HepG2 (cell line): ENCODE results near the gene MED23. TPM values are rescaled to one million over a fixed set of nuclear protein-coding genes. Genes with fewer than 3 reads are reported as not detected.

Experiments
- ATAC-seq: fragments of 200-7000 bp; cut with Tn5 transposase; 3 replicates; pipeline ENCODE4 v1.9.1; 2020; ENCODE audit warnings: mild to moderate bottlenecking, moderate library complexity
- BruUV-seq: library from RNA; stranded (reverse); fragments of 400-500 nt; replicated peaks from 2 replicates; lab custom pipeline; 2021; lab: Mats Ljungman, UMichigan
- CTCF ChIA-PET: fragments of 300-600 bp; formaldehyde crosslinking; extraction: SDS; loops from one replicate; lab custom pipeline; 2021; ENCODE audit warnings: low total read pairs, inconsistent platforms, low intra/inter-chr PET ratio; lab: Yijun Ruan, JAX
- POLR2A ChIA-PET: fragments of 350-600 bp; sonication (Branson Sonifier 250); formaldehyde crosslinking; loops from one replicate; lab custom pipeline; 2020; ENCODE audit warnings: antibody characterized with exemption, inconsistent platforms; lab: Yijun Ruan, JAX
- DNase-seq: peaks from one replicate; pipeline ENCODE4 v3.0.0-alpha.2; 2015; ENCODE audit warnings: low spot score
- FAIRE-seq: peaks from 3 replicates; lab custom pipeline; 2011; peaks lifted over from hg19 to GRCh38; lab: Jason Lieb, UNC
- H2AFZ ChIP-seq: one replicate; pipeline ENCODE4 v1.6.1; 2011; ENCODE audit warnings: low read length, inconsistent platforms
- H3K27ac ChIP-seq: fragments of 300-600 bp; 3 replicates; pipeline ENCODE4 v1.8.0; 2011; ENCODE audit warnings: mixed run types, mild to moderate bottlenecking, mixed read lengths, low read length, inconsistent platforms; ENCODE audit not compliant: insufficient read depth; ENCODE audit errors: extremely low read length
- H3K27me3 ChIP-seq, 2 experiments: fragments of 200-600 bp in 1 of 2; 2 replicates in 1 of 2; 3 replicates in 1 of 2; pipeline versions ENCODE4 v1.6.0 to v1.8.0; 2011; ENCODE audit warnings: low read length in 2 of 2, mild to moderate bottlenecking in 2 of 2, moderate library complexity in 2 of 2, inconsistent platforms in 1 of 2; ENCODE audit not compliant: insufficient read depth in 2 of 2, control insufficient read depth in 1 of 2
- H3K36me3 ChIP-seq, 2 experiments: fragments of 200-600 bp in 1 of 2; replicated peaks in 1 of 2; 2 replicates in 1 of 2; 3 replicates in 1 of 2; pipeline versions ENCODE4 v1.5.1 to v1.8.0; 2011; ENCODE audit warnings: low read length in 2 of 2, inconsistent platforms in 1 of 2; ENCODE audit not compliant: insufficient read depth in 2 of 2, control insufficient read depth in 1 of 2
- H3K4me1 ChIP-seq: 2 replicates; pipeline ENCODE4 v1.5.1; 2012; ENCODE audit warnings: low read length, inconsistent platforms; ENCODE audit not compliant: insufficient read depth
- H3K4me2 ChIP-seq: 2 replicates; pipeline ENCODE4 v1.6.0; 2011; ENCODE audit warnings: low read depth, low read length, inconsistent platforms
- H3K4me3 ChIP-seq, 3 experiments: fragments of 200-600 bp in 1 of 3; sonication (generic), shearing (Covaris generic) in 1 of 3; replicated peaks in 1 of 3; 2 replicates each; pipeline ENCODE4 v1.5.1; 2011 to 2016; ENCODE audit warnings: low read length in 3 of 3, inconsistent platforms in 2 of 3, low read depth in 2 of 3, mild to moderate bottlenecking in 2 of 3, control low read depth in 1 of 3, mixed read lengths in 1 of 3; ENCODE audit not compliant: insufficient read depth in 1 of 3
- H3K79me2 ChIP-seq: one replicate; pipeline ENCODE4 v1.6.1; 2011; ENCODE audit warnings: low read length, inconsistent platforms; ENCODE audit not compliant: insufficient read depth
- H3K9ac ChIP-seq: 2 replicates; pipeline ENCODE4 v1.6.0; 2011; ENCODE audit warnings: mild to moderate bottlenecking, low read depth, low read length, inconsistent platforms; ENCODE audit not compliant: insufficient read depth
- H3K9me3 ChIP-seq: 2 replicates; pipeline ENCODE4 v1.5.1; 2012; ENCODE audit warnings: mild to moderate bottlenecking, low read length
- H4K20me1 ChIP-seq: 2 replicates; pipeline ENCODE4 v1.6.0; 2011; ENCODE audit warnings: inconsistent platforms, mild to moderate bottlenecking, low read length, moderate library complexity; ENCODE audit not compliant: insufficient read depth
- CBFB ChIP-seq: sonication (generic); formaldehyde crosslinking; IDR thresholded peaks from 2 replicates; pipeline ENCODE4 v1.4.0; 2020; ENCODE audit warnings: missing genetic modification reagents
- FOXA1 ChIP-seq, 2 experiments: fragments of 450-650 bp in 1 of 2; sonication (generic) in 1 of 2; formaldehyde crosslinking in 1 of 2; IDR thresholded peaks; 2 replicates each; pipeline versions ENCODE4 v1.4.0 to v1.6.1; 2016 to 2020; ENCODE audit warnings: missing genetic modification reagents in 1 of 2
- NFAT5 ChIP-seq: sonication (generic); formaldehyde crosslinking; IDR thresholded peaks from 2 replicates; pipeline ENCODE4 v1.4.0; 2020; ENCODE audit warnings: missing genetic modification reagents
- SATB2 ChIP-seq: sonication (generic); formaldehyde crosslinking; IDR thresholded peaks from 2 replicates; pipeline ENCODE4 v1.5.0; 2020; ENCODE audit warnings: missing genetic modification reagents
- ZFP82 ChIP-seq: sonication (generic); formaldehyde crosslinking; IDR thresholded peaks from 2 replicates; pipeline ENCODE4 v1.5.1; 2020; ENCODE audit warnings: mild to moderate bottlenecking, missing genetic modification reagents, borderline replicate concordance
- ZNF275 ChIP-seq: sonication (generic); formaldehyde crosslinking; IDR thresholded peaks from 2 replicates; pipeline ENCODE4 v1.8.0; 2022; ENCODE audit warnings: missing genetic modification reagents, mild to moderate bottlenecking, inconsistent platforms, borderline replicate concordance
- ZNF747 ChIP-seq: sonication (generic); formaldehyde crosslinking; IDR thresholded peaks from 2 replicates; pipeline ENCODE4 v1.8.1; 2023; ENCODE audit warnings: missing genetic modification reagents, mild to moderate bottlenecking, borderline replicate concordance
- WGBS: methylation state at CpG from one replicate; pipeline ENCODE4 v1.1.6; 2017; ENCODE audit warnings: low lambda C conversion rate; 5-methylcytosine and 5-hydroxymethylcytosine counted together
- in situ Hi-C: cut with HindIII; loops from 2 replicates; pipeline ENCODE4 v1.10.0; 2017; ENCODE audit warnings: low pct_unique_long_range_greater_than_20kb; ENCODE audit not compliant: extremely low pct_ligation_motif_present
- intact Hi-C: fragments of 100-400 bp; cut with micrococcal nuclease; formaldehyde crosslinking; loops from one replicate; pipeline ENCODE4 v1.10.0; 2022; ENCODE audit not compliant: unreplicated experiment
- polyA plus RNA-seq, 8 experiments: library from polyadenylated mRNA; depleted of rRNA in 3 of 8; stranded (reverse) in 7 of 8; unstranded in 1 of 8; fragments of >200 nt; fragmentation: Illumina TruSeq in 4 of 8; extraction: Trizol in 4 of 8; gene quantifications; 2 replicates each; pipeline versions ENCODE4 v1.2.1 to v1.2.3, GENCODE V29; 2011 to 2016; ENCODE audit warnings: low read depth in 4 of 8, missing spikeins in 1 of 8, mixed read lengths in 1 of 8; ENCODE audit not compliant: insufficient read depth in 1 of 8
- total RNA-seq, 5 experiments: library from RNA; depleted of rRNA; stranded (reverse); fragments of >200 nt; fragmentation: Illumina TruSeq; extraction: Trizol; gene quantifications; 2 replicates each; pipeline ENCODE4 v1.2.3, GENCODE V29; 2016; ENCODE audit warnings: low read depth in 1 of 5

MED23 gene
- total and polyA plus RNA-seq, 2 of the 13 experiments (the other 11 are each of a cell fraction or from before 2014, with no cell fraction given) = 34.9 to 50.5 TPM

- peaks cover 17 to 86% of the 10 kb centered on the region in 2 experiments for H3K36me3 ChIP-seq
- BruUV-seq = no TSS peak
- no peak overlapping the region for H3K4me3 ChIP-seq
- no peak overlapping the region for H3K4me2 ChIP-seq
- intact Hi-C loops = no loop called here
- H3K4me1 ChIP-seq = no peaks in the 10 kb centered on the region
- H3K79me2 ChIP-seq = no peaks in the 10 kb centered on the region
- no peaks in the 10 kb centered on the region for H3K27me3 ChIP-seq
- no peaks in the 10 kb centered on the region for H3K9me3 ChIP-seq
- H3K27ac ChIP-seq = no peak overlapping the region
- ATAC-seq (no peak), FAIRE-seq (no peak), DNase-seq (no peak)
- no peak overlapping the region for H3K9ac ChIP-seq
- H2AFZ ChIP-seq = no peak overlapping the region
- no peaks in the 10 kb centered on the region for H4K20me1 ChIP-seq
- POLR2A ChIA-PET = no interaction called here
- TF ChIP-seq SATB2 (CRISPR knock-in tag) (no peak), NFAT5 (CRISPR knock-in tag) (no peak), FOXA1 (IDR thresholded peaks at IDR 0.05) (no peak), FOXA1 (CRISPR knock-in tag; IDR thresholded peaks at IDR 0.05) (no peak), ZNF747 (no peak), ZNF275 (CRISPR knock-in tag) (no peak), CBFB (no peak), ZFP82 (CRISPR knock-in tag) (no peak)
- in situ Hi-C loops = no loop called here
- CTCF ChIA-PET = no interaction called here
- 99% methylated on average over 4 of the region's 4 CpGs for WGBS
Measured at GRCh38 chr6:131615275-131615674, 12.8 kb downstream of the MED23 start.
